Gastrocnemius medialis (tissue), 4 donors: ENCODE results near the gene NEURL4.

Source experiments
- CTCF ChIP-seq, 5 experiments: fragments of 450-650 bp in 3 of 5; fragments of 200-600 bp in 2 of 5; sonication (generic) in 2 of 5; IDR thresholded peaks in 4 of 5; conservative IDR thresholded peaks in 1 of 5; 1 replicate in 4 of 5; 2 replicates in 1 of 5; pipeline ENCODE4 v1.5.1; 2016 to 2019; ENCODE audit warnings: antibody characterized with exemption in 5 of 5, mild to moderate bottlenecking in 3 of 5, moderate library complexity in 3 of 5
- POLR2A ChIP-seq, 2 donors: fragments of 450-650 bp; IDR thresholded peaks; one replicate each; pipeline ENCODE4 v1.6.1; 2017; ENCODE audit warnings: antibody characterized with exemption in 2 of 2, mild to moderate bottlenecking in 2 of 2, moderate library complexity in 2 of 2

DNA sequence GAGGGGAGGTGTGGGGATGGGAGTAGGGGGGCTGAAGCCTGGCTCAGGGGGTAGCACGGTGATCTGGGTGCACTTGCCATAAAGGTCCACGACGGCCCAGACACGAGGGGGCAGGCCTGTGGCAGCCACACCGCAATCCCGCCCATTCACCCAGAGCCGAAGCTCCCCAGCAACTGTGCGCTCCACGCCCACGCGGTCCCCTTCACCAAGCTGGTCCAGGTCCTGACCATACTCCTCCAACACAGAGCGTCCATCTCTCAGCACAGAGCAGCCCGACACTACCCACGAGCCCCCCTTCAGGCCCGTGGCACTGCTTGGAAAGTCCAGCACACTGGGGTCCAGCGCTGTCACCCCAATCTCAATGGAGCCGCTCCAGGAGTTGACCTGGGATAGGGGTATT is 1.6 kb downstream of the NEURL4 start:
- no peak for TF ChIP-seq CTCF (IDR thresholded peaks at IDR 0.05 in 4 of 5, conservative IDR thresholded peaks at IDR 0.05 in 1 of 5)
- TF ChIP-seq POLR2A (IDR thresholded peaks at IDR 0.05), result no peak
